ENCODE data around the gene G2E3.
"Not testable (repeated sequence)": the region's sequence is repeated elsewhere in the genome, so short reads cannot be mapped to it uniquely, and the experiment has no call there.

The G2E3 gene

DNA sequence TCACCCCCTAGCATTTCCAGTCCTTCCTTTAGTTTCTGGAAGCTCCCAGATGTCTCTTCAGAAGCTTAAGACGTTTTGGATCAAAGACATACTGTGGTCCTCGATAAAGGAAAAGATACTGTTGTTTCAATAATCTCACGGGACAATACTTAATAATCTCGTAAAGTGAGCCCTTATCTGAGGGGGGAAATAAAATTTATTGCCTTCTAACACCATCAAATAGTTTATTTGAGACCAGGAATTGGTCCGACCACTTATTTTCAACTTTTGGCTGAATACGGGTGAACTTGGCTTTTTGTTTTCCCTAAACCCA is 640 bp upstream of the G2E3 start:
- in situ Hi-C loops (cut with HindIII; ENCODE audit: low sequenced_read_pairs) = no loop called here

DNA sequence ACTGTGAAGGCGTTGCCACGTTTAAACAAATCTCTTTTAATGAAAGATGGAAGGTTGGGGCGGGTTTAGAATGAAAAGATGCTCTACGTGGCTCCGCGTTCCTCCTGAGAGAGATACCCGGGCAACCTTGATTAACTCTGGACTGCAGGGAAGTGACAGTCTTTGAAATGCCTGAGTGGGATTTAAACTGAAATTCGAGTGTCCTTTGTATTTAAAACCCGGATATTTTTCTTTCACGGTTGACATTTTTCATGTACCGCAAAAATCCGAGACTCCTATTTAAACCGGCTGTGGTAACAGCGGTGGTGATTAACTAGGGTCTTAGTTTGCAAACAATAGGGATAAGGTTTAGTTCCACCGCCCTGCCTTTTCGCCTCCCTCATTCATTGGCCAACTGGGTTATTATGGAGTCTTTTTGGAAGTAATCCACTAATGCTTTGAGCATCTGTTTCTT is 707 bp downstream of the G2E3 start:
- in situ Hi-C loops (cut with HindIII; ENCODE audit: low sequenced_read_pairs) = no loop called here

DNA sequence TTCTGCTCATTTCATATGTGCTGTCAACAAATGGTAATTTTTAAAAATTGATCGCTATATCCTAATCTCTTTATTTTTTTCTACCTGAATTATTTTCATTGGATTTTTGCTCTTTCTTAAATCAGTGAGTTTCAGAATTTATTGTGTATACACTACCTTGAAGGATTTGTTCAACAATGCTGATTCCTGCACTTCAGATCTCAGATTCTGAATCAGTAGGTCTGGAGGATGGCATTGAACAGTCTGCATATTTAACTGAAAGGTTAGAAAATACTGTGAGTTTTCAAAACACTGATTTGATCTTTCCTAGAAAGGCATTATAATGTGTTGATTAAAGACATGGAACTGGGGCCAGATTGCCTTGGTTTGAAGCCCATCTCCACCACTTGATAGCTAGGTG is 1.6 kb downstream of the G2E3 start:
- in situ Hi-C loops (cut with HindIII; ENCODE audit: low sequenced_read_pairs) = no loop called here

DNA sequence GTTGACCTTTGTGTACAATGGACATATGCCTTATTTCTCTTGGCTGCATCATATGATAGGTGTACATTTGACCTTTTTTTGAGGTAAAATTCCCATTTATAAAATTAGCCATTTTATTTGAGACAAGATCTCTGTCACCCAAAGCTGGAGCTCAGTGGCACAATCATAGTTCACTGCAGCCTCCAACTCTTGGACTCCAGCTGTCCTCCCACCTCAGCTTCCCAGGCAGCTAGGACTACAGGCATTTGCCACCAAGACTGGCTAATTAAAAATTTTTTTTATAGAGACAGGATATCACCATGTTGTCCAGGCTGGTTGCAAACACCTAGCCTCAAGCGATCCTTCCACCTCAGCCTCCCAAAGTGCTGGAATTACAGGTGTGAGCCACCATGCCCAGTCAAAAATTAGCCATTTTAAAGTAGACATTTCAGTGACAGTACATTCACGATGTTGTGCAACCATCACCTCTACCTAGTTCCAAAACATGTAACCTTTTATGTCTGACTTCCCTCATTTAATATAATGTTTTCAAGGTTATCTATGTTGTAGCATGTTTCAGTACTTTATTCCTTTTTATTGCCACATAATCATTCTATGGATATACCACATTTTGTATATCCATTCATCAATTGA is 5.4 kb downstream of the G2E3 start:
- in situ Hi-C loops (cut with HindIII; ENCODE audit: low sequenced_read_pairs) = no loop called here

DNA sequence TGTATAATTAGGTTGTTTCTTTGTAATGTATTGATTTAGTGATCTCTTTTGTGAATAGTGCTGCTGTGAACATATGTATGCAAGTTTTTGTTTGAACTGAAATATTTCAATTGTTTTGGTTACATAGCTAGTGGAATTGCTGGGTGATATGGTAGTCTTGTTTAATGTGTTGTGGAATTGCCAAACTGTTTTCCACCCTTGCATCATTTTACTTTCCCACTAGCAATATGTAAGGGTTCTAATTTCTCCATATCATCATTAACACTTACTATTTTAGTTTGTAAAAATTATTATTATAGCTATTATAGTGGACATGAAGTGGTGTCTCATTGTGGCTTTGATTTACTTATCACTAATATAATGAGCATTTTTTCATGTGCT is 5.9 kb downstream of the G2E3 start:
- in situ Hi-C loops (cut with HindIII; ENCODE audit: low sequenced_read_pairs) = no loop called here

GRCh38 chr14:30569216-30569902 is 10.4 kb downstream of the G2E3 start:
- in situ Hi-C loops (cut with HindIII; ENCODE audit: low sequenced_read_pairs) = no loop called here

GRCh38 chr14:30569903-30570226 is 10.9 kb downstream of the G2E3 start:
- in situ Hi-C loops (cut with HindIII; ENCODE audit: low sequenced_read_pairs) = no loop called here

DNA sequence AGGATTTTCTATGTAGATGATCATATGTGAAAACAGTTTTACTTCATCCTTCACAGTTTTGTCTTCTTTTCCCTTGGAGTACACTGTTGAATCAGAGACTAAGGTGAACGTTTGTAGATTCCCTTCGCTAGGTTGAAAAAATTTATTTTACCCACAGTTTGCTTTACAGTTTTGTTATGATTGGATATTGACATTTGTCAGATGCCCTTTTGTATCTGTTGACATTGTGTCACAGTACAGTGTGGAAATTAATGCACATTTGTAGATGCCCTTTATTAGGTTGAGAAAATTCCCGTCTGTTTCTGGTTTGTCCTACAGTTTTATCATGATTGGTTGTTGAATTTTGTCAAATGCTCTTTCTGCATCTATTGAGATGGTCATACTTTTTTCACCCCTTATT is 13.3 kb downstream of the G2E3 start:
- in situ Hi-C loops (cut with HindIII; ENCODE audit: low sequenced_read_pairs) = no loop called here

- in situ Hi-C loops (cut with HindIII; ENCODE audit: low sequenced_read_pairs) = no loop called here
These were observed 13.8 kb downstream of the G2E3 start for GRCh38 chr14:30572771-30573170.

GRCh38 chr14:30573226-30573814 is 14.4 kb downstream of the G2E3 start:
- in situ Hi-C loops (cut with HindIII; ENCODE audit: low sequenced_read_pairs) = no loop called here

- in situ Hi-C loops (cut with HindIII; ENCODE audit: low sequenced_read_pairs) = no loop called here
These were observed 15.0 kb downstream of the G2E3 start for GRCh38 chr14:30573966-30574365.

- in situ Hi-C loops (cut with HindIII; ENCODE audit: low sequenced_read_pairs) = not testable (repeated sequence)
These were observed 15.8 kb downstream of the G2E3 start for GRCh38 chr14:30574777-30575176.

DNA sequence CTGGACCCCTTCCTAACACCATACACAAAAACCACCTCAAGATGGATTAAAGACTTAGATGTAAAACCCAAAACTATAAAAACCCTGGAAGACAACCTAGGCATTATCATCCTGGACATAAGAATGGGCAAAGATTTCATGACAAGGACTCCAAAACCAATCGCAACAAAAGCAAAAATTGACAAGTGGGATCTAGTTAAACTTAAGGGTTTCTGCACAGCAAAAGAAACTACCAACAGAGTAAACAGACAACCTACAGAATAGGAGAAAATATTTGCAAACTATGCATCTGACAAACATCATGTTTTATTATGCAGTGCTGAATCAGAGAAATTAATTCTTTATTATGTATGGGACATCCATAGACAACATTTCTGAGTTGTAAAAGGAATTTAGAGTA is 17.4 kb downstream of the G2E3 start:
- in situ Hi-C loops (cut with HindIII; ENCODE audit: low sequenced_read_pairs) = not testable (repeated sequence)

DNA sequence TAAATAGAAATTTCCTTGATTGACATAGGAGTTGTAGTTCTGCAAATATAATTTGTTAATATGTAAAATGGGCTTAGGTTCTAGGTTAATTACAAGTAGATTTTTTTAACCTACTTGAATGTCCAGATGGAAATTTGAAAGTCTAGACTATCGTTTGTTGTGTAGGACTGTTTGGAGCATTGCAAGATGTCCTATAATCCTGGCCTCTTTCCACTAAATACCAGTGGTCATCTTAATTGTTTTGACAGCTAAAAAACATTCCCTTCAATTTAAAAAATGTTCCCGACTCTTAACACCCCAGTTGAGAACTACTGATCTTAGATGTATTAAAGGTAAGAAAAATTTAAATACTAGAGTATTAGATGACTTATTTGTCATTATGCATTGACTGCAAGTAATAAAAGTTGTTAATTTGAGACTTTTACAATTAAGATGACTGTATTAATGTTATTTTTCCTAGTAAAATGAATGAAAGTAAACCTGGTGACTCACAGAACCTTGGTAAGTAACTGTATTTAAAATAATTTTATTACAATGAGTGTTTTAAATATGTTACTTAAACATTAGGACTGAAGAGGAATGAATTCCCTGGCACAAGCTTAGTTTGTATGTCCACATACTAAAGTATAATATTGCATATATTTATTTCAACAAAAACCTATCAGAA is 21.8 kb downstream of the G2E3 start:
- in situ Hi-C loops (cut with HindIII; ENCODE audit: low sequenced_read_pairs) = no loop called here

- in situ Hi-C loops (cut with HindIII; ENCODE audit: low sequenced_read_pairs) = no loop called here
These were observed 22.3 kb downstream of the G2E3 start for GRCh38 chr14:30581283-30581625.

GRCh38 chr14:30582376-30582775 is 23.4 kb downstream of the G2E3 start:
- in situ Hi-C loops (cut with HindIII; ENCODE audit: low sequenced_read_pairs) = no loop called here

- in situ Hi-C loops (cut with HindIII; ENCODE audit: low sequenced_read_pairs) = no loop called here
These were observed 25.2 kb downstream of the G2E3 start for GRCh38 chr14:30584058-30584630.

DNA sequence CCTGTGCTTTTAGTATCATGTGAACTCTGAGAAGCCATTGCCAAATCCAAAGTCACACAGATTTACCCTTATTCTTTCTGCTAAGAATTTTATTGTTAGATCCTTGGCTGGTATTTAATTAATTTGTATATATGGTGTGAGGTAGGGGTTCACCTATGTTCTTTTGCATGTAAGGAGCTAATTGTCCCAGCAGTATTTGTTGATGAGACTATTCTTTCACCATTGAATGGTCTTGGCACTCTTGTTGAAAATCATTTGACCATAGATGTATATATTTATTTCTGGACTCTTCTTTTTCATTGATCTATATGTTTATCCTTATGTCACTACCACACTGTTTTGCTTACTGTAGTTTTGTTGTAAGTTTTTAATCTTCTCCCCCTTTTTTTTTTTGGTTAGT is 26.2 kb downstream of the G2E3 start:
- in situ Hi-C loops (cut with HindIII; ENCODE audit: low sequenced_read_pairs) = no loop called here

GRCh38 chr14:30587141-30587540 is 28.2 kb downstream of the G2E3 start:
- in situ Hi-C loops (cut with HindIII; ENCODE audit: low sequenced_read_pairs) = no loop called here

DNA sequence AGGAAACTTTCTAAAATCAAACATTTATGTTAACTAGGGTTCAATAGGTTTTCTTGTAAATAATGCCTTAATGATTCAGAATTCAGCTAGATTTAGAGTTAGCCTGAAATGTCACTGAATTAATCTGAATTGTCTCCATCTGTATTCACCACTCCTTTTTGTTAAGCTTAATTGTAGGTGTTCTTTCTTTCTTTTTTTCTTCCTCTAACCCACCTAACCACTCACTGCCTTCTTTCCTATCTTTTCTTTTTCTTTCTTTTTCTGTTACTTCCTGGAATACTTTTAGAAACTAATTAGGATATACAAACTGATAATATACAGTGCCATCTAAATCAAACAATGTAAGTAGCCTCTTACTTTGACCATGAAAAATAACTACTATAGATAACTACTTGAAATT is 29.9 kb downstream of the G2E3 start:
- in situ Hi-C loops (cut with HindIII; ENCODE audit: low sequenced_read_pairs) = no loop called here

DNA sequence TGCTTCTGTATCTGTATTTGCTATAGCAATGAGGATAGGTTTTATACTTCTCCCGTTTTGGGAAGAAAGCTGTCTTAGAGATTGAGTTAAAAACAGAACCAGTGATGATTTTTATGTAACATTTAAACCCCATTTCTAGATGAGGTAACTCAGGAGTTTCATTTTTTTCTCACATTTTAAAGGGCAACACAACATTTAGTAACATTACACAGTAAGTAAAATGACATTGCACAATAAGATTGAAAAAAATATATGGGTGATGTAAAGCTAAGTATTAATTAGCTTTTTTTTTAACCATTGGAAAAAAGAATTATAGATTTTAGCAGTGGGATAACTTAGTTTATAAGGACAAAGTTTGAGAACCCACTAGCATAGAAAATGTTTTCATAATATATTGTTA is 38.0 kb downstream of the G2E3 start:
- in situ Hi-C loops (cut with HindIII; ENCODE audit: low sequenced_read_pairs) = no loop called here

DNA sequence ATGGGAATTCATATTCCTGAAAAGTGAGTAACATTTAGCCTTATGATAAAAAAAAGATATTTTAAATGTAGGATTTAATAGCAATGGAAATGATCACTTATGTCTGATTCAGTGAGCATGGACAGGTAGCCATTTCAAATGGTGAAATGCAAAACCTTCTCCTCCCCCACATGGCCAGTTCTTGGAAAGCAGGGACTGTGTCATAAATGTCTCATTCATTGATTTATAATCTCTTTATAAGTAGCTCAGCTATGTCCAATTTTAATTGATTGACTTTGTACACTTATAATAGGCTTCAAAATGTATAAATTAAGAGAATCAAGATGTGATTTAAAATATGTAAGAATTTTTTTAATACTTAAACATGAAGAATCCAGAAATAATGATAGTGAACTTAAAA is 38.5 kb downstream of the G2E3 start:
- in situ Hi-C loops (cut with HindIII; ENCODE audit: low sequenced_read_pairs) = no loop called here
